ENCODE measurements around the gene PGAP2. TPM values are rescaled to one million over a fixed set of nuclear protein-coding genes. Genes with fewer than 3 reads are reported as not detected.

Gene PGAP2
- total RNA-seq, 1 donor: 8.2 TPM

- TF ChIP-seq CTCF (IDR thresholded peaks at IDR 0.05; ENCODE audit: insufficient read depth, low read depth, low read length): no peak
- no peak for DNase-seq (ENCODE audit: low read depth)
- H3K4me3 ChIP-seq (ENCODE audit: low read depth, low read length): no peak overlapping the region
Observed at GRCh38 chr11:3845670-3846069, 37.3 kb downstream of the PGAP2 start.

GRCh38 chr11:3849297-3849874 is 41.0 kb downstream of the PGAP2 start:
- DNase-seq (ENCODE audit: low read depth): peak; percentile 52
- TF ChIP-seq CTCF (IDR thresholded peaks at IDR 0.05; ENCODE audit: insufficient read depth, low read depth, low read length): peak; percentile 73
- no peak overlapping the region for H3K4me3 ChIP-seq (ENCODE audit: low read depth, low read length)

GRCh38 chr11:3853545-3853842 is 45.1 kb downstream of the PGAP2 start:
- no peak overlapping the region for H3K4me3 ChIP-seq (ENCODE audit: low read depth, low read length)
- TF ChIP-seq CTCF (IDR thresholded peaks at IDR 0.05; ENCODE audit: insufficient read depth, low read depth, low read length): no peak
- DNase-seq (ENCODE audit: low read depth): no peak

GRCh38 chr11:3853899-3854659 is 45.7 kb downstream of the PGAP2 start:
- peak overlapping the region; percentile 7 for H3K4me3 ChIP-seq (ENCODE audit: low read depth, low read length)
- no peak for DNase-seq (ENCODE audit: low read depth)
- TF ChIP-seq CTCF (IDR thresholded peaks at IDR 0.05; ENCODE audit: insufficient read depth, low read depth, low read length): no peak

- TF ChIP-seq CTCF (IDR thresholded peaks at IDR 0.05; ENCODE audit: insufficient read depth, low read depth, low read length): no peak
- DNase-seq (ENCODE audit: low read depth): no peak
- H3K4me3 ChIP-seq (ENCODE audit: low read depth, low read length): peak overlapping the region; percentile 7
Observed at GRCh38 chr11:3854660-3854976, 46.3 kb downstream of the PGAP2 start.

- peak within 1 kb of the TSS; percentile 80 for H3K4me3 ChIP-seq (ENCODE audit: low read depth, low read length)
- peak; percentile 91 for TF ChIP-seq CTCF (IDR thresholded peaks at IDR 0.05; ENCODE audit: insufficient read depth, low read depth, low read length)
- peak; percentile 93 for DNase-seq (ENCODE audit: low read depth)
Observed at GRCh38 chr11:3854977-3855807, 46.8 kb downstream of the PGAP2 start, which contains the start of gene STIM1. TSS of gene STIM1 (plus strand) at chr11:3855664. CDS start at chr11:3856271, 607 bp downstream.
